DMS114 treated with DMSO at 0.1 percent for 48 hours (cell line): Measurements from ENCODE around the gene UBA6.
"Not testable (repeated sequence)": the region's sequence is repeated elsewhere in the genome, so short reads cannot be mapped to it uniquely, and the experiment has no call there.

Experiments used
- DNase-seq: peaks from one replicate; lab custom pipeline; 2025; ENCODE audit not compliant: unreplicated experiment; lab: John Stamatoyannopoulos, UW

The UBA6 gene

DNA sequence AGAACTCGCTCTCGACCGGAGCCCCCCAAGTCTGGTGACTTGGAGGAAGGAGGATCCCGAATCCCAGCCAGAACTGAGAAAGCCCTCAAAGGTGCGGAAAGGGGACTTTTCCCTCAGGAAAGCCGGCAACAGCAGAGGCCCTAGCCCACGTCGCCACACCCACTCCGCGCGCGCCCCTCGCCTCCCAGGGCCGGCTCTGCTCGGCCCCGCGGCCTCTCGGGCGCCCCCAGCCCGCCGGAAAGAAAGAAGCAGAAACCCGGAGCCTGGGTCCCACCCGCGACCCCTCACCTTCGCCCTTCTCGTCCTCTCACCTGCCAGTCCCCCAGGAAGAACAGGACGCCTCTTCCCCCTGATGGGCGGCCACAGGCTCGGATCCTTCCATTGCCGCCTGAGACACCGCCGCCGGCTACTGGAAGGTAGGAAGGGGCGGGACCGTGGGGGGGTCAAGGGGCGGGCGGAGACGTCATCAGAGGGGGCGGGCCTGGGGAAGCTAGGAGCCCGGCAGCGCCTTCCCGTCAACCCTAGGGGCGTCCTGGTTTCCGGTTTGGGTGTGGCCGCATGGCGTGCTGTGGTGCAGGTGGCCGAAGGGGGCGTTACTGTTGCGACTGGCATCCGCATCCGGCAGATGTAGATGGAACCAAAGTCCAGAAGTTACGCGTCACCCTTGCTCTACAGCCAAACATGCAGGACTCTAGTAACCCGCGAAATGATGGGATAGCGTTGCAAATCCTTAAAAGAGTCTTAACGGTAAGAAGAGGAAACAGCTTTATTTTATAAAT is at the start of gene UBA6:
UBA6 (minus strand) TSS at position 418 of the 779 bp plus-strand sequence; CDS start at position 382, 36 bp downstream.
- DNase-seq: peak; percentile 77

DNA sequence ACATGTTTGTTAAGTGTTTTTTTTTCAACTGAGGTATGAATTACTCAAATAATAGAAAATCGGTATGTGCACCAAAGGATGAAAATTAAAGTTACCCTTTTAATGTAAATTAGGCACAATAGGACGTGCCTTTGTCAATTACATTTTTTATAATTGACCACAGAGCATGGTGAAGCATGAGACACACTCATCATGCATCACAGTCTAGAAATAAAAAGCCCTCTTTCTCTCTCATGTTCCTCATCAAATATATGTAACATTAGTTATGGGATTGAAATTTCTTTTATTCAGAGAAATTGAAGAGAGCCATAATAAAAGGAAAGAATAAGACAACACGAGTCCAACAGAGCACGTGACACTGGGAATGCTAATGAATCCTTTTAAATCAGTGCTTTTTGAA is 49.7 kb upstream of the UBA6 start:
- DNase-seq: no peak

DNA sequence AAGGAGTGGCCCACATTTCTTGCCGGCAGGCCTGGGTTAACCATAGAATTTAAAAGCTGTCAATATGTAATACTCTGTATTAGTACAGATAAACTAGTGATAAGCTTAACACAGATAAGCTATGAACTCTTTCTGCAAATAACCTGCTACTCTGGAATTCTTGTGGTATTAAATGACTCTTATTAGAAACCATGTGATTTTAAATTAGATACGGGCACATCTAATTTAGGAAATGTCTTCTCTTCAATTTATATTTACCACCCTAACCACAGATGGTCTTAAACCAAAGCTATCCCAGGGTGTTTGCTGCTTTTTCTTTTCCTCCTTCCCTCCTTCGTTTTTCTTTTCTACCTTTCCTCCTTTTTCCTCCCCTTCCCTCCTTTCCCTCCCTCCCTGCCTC is 48.3 kb upstream of the UBA6 start:
- DNase-seq: no peak

DNA sequence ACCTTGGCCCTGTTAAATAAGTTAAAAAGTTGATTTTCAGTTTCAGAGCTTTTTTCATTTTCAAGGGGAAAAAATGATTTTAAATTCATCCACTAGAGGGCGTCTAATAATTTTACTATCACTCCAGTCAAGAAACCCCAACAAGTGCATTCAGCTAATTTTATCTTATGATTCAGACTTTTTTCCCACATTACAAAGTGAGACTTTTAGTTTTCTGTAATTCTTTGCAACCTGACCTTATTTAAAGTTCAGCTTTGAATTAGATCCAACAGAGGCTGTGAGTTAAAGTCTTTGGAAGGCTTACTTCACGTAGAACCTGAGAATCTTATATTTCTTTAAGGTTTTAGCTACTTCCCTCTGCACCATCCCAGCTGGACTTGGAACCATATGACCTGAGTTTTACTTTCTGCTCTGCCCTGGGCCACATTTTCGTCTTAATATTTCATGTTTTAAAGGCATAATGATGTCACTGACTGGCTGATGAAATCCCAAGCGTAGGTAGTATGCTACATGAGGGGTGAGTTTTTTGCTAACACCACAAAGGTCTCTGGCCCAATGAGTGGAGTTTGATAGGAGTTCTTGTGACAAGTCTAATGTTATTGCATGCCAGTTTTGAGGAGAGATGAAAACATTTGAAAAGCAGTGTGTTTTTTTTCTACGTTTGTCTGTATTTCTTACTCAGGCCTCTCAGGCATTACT is 46.0 kb upstream of the UBA6 start:
- DNase-seq: peak; percentile 34

DNA sequence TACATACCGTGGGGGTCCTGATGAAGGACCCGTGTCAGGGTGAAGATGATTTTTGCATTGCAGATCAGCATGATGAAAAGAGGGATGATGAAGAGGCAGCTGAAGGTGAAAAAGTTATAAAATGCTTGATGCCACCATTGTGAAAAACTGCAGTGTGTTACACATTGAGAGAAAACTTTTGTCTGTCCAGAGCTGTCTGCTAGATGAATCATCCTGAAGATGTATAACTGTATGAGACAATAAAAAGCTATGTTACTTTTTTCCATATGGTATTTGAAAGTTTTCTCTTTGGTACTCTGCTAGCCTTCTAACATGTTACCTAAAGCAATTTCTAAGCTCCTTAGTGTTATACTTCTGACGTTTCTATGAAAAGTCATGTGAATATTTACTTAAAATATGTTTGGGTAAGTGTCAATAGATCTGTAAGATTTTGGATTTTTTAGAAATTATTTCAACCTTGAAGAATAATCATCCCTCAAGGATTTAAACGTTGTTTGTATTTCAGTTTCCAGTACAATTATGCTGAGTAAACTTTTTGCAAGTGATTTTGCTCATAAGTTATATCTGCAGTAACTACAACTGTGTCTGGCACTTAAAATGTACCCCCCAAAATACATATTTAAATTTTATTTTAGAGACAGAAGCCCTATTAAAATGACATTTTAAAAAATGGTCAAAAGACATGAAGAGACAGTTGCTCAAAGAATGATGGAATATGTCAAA is 43.8 kb upstream of the UBA6 start:
- DNase-seq: no peak

DNA sequence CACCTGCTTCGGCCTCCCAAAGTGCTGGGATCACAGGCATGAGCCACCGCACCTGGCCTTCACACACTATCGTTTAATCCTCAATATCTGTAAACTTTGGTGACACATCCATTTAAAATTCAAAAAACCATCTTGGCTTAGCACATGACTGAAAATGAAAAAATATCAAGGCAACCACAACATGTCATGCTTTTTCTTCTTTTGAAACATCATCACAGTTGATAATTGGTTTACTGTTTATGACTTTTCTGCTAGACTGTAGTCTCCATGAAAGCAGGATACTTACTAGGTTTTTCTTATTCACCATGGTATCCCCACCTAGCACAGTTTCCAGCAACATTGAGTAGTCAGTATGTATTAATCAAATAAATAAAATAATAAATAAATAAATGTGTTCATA is 42.2 kb upstream of the UBA6 start:
- DNase-seq: no peak

DNA sequence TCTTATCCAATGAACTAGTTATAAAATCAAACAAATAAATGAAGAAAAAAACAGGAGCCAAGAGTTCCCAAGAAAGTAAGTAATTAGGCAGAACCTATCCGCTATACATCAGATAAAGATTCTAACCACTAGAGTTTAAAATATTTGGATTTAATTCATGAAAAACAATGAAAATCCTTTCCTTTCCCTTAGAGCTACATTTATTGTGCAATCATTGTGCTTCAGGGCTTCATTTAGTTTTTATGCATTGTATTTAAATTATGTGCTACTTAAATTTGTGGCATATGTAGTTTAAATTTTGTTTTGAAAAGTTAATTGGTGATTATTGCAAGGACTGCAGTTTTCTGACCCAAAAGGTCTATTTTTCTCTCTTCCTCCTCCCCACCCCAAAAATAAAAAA is 35.3 kb upstream of the UBA6 start:
- no peak for DNase-seq

DNA sequence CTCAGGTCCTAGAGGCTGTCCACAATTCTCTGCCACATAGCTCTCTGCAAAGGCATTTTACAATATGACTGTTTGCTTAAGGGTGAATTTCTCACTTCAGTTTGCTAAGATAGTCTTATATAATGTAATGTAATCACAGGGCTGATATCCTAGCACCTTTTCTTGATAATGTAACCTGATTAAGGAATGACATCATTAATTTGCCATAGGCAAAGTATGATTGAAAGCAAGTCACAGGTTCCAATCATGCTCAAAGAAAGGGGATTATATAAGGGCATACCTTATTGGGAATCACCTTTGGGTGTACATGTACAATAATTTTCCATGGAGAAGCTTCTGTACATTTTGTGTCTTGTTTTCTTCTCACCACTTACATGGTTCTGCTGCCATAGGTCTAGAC is 34.4 kb upstream of the UBA6 start:
- DNase-seq: no peak

DNA sequence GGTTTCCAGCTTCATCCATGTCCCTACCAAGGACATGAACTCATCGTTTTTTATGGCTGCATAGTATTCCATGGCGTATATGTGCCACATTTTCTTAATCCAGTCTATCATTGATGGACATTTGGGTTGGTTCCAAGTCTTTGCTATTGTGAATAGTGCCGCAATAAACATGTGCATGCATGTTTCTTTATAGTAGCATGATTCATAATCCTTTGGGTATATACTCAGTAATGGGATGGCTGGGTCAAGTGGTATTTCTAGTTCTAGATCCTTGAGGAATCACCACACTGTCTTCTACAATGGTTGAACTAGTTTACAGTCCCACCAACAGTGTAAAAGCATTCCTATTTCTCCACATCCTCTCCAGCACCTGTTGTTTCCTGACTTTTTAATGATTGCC is 29.6 kb upstream of the UBA6 start:
- not testable (repeated sequence) for DNase-seq

DNA sequence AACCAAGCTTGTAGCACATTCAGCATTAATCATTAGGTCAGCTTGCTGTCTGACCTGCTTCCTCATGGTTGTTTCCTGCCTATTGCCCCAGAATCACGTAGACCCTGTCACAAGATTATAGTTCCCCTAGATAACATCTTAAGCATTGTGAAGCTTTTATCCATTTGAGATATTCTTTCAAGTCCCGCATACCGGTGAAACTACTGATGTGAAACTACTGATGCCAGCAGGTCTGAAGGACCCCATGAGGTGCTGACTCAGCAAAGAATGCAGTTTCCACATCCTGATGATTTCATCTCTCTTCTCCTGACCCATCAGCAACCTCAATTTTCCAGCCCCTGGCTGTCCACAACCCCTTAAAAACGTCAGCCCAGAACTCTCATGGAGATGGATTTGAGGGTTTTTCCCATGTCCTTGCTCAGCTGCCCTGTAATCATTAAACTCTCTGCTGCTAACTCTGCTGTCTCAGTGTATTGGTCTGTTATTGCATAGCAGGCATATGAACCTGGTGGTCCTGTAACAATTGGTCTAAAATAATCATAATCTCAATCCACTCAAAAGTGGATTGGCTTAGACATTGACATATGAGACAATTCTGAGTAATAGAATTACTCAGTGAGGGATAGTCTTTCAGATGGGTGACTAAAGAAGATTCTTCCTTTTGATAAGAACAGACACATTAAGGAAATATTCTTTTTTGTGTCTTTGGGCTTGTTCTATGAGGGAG is 26.3 kb upstream of the UBA6 start:
- no peak for DNase-seq

DNA sequence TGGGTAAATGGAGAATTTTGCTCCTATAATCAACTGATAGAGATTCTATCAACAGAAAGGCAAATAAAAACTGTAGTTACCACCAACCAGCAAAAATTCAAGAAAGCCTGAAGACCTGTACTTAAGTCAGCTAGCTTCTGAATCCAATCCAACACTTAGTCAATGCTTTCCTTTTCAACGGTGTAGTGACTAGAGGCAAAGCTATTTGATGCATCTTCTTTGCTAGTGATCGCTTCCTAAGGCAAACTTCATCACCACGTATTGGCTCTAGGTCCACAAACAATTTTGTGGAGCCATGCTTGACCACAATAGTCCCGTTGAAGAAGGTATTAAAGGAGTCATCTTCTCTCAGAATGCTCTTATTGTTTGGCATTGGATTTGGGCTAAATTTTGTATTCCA is 25.0 kb upstream of the UBA6 start:
- no peak for DNase-seq

DNA sequence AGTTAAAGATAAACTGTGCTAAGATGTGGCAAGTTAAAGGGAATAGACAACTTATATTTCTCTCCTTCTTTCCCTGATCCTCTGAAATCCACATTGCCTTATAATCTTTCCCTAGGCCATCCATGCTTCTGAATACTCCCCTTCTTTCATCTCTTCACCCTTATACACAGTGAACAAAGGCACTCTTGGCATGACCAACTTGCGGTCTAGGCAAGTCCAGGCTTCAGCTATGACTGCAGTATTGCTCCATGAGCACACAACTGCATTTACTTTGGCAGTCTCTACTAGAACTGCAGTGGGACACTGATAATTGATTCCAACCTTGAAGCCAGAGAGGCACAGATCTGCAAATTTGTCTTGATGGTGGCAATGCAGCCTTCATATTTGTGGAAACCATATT is 24.2 kb upstream of the UBA6 start:
- DNase-seq: no peak

DNA sequence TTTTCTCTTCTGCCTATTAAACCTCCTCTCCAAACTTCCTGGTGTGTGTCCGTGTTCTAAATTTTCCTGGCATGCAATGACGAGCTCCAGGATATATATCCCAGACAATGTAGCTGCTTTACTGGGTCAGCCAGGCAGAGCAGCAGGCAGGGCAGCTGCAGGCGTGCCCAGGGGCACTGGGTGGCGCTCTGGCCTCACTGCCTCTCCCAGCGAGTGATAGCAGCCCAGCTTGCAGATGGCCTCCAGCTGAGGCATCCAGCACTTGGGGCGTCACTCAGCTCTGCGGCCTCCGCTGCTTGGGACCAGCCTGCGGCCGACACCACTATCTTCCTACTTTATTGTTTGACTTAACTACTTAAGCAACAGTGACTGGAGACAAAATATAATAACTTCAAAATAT is 23.0 kb upstream of the UBA6 start:
- DNase-seq: no peak

DNA sequence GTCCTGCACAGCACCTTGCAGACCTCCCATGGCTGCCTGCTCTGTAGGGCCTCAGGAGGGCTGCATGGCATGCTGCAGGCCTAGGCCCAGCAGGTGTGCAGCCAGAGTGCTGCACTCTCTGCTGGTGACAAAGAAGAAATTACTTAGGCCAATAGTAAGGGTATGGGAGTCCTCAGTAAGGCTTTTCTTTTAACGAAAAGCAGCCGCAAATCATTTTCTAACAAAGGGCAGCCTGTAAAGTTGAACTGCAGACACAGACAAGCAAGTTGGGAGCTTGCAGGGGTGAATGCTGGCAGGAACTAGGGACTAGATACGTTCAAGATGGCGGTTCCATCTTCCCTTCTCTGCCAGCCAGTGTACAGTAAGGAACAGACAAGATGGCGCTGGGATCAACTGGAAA is 22.4 kb upstream of the UBA6 start:
- DNase-seq: no peak

DNA sequence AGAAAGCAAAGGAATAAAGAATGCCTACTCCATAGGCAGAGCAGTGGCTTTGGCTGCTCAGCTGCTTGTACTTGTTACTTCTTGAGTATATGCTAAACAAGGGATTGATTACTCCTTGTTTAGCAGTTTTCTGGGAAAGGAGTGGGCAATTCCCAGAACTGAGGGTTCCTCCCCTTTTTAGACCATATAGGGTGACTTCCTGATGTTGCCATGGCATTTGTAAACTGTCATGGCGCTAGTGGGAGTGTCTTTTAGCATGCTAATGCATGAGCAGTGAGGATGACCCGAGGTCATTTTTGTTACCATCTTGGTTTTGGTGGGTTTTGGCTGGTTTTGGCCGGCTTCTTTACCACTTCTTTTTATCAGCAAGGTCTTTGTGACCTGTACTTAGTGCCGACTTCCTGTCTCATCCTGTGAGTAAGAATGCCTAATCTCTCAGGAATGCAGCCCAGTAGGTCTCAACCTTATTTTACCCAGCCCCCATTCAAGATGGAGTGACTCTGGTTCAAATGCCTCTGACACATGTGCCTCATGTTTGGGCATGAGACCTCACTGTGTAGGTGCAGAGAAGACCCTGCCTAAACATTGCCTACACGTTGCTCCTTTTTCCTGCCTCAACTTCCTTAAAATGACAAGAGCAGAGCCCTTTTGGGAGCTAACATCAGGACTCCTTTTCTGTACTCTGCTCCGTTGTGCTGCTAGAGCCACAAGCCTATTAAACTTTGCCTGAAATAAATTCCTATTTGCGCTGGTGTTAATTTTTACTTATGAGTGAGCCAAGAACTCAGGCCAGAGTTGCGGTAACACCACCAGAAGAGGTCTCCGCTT is 21.0 kb upstream of the UBA6 start:
- no peak for DNase-seq

DNA sequence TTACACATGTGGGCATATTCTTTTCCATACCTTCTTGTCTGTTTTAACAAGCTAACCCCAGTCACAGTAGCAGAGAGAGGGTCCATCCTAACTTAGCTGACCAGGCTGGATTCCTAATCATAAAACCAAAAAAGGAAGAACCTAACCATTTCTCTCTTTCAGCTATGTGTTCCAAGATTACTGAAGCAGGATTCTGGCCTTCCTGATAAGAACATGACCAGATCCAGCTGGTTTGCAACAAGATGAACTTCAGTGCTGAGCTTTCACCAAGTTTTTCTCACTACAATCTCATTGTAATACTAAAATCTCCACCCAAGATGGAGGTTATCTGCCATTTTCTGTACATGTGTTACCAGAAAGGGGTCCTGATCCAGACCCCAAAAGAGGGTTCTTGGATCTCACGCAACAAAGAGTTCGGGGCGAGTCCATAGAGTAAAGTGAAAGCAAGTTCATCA is 20.4 kb upstream of the UBA6 start:
- no peak for DNase-seq

DNA sequence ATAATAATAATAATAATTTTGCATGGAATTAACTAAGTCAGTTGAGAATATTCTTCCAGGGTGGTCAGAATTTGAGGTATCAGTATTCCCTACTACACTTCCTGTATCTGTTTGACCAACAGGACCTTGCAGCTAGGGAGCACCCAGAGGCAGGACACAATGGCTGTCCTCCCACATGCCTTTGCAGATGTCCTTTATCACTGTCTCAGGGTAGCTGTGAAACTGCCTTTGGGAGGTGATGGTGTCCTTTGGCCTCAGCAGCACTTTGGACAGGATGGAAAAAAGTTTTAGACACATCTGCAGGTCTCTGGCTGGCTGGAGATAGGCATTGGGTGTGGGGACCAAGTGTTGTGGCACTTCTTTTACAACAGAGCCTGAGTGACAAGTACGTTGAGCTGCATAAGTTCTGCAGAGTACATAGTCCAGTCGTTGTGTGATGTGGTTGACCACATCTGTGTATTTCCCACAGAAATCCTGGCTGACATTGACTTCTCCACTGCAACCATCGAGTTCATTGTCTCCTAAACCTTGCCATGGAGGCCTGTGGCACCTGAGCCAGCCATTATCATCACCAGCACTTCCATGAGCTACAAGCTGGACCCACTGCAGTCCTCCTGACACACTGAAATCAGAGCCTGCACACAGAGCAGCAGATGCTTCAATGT is 19.1 kb upstream of the UBA6 start:
- no peak for DNase-seq

DNA sequence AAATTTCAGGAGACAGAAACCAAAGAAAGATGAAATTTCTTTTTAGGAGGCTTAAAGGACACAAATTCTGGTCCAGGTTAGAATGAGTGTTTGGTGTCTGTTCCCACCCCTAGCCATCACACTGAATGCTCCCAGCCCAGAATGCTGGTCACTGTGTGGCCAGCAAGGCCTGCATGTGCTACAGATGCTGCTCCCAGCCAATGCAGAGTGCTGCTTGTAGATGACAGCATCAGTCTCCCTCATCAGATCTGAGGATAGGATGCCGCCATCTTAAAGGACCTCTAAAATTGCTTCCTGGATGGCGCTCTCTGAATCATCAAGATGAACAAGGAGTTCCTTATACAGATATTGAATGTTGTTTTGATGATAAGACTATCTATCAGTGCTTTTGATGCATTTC is 17.9 kb upstream of the UBA6 start:
- DNase-seq: no peak

DNA sequence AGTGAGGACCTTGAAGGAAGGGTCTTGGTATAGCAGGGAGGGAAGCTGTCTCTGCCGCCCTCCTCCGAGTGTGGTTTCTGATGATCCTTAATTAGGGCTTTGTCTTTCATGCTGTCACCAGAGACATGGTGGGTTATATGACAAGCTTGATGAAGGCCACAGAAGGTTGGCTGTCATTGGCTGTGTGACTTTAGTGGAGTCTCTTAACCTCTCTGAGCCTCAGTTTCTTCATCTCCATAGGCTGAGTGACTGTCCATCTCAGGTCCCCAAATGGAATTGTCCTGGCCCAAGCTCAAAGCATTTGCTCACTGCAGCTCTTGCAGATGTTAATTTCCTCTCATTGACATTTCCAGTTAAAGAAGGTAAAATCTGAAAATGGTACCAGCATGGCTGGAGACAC is 16.6 kb upstream of the UBA6 start:
- no peak for DNase-seq

DNA sequence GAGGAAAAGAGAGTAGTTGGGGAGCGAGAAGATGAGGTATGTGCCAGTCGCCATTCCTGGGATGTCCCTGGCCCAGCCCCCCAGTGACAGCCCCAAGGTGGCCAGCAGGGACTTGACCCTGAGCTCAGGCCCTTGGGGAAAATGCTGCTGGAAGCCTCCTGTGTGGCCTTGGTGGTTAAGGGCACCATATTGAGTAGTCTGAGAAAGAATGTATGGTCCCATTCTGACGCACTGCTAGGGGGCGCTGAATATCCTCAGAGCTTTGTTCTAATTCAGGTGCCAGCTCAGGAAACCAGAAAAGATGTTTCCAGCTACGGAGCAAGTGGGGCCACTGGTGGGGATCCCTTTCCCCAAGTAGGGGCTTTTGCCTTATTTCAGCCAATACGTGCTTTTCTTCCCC is 14.0 kb upstream of the UBA6 start:
- DNase-seq: no peak
